ENCODE results near the gene SDC3.
A peak's percentile ranks its signal among the peaks of the same experiment; 100 is the strongest.

SDC3 gene

GRCh38 chr1:30888391-30888790 is 20.2 kb downstream of the SDC3 start:
- no peak for DNase-seq (ENCODE audit: low spot score)

- DNase-seq (ENCODE audit: low spot score) = no peak
Observed at GRCh38 chr1:30887485-30888315, 20.9 kb downstream of the SDC3 start.

GRCh38 chr1:30886710-30887428 is 21.7 kb downstream of the SDC3 start:
- no peak for DNase-seq (ENCODE audit: low spot score)

- DNase-seq (ENCODE audit: low spot score) = no peak
Observed at GRCh38 chr1:30885570-30886522, 22.7 kb downstream of the SDC3 start.

GRCh38 chr1:30884723-30885122 is 23.8 kb downstream of the SDC3 start:
- DNase-seq (ENCODE audit: low spot score) = no peak

GRCh38 chr1:30883389-30884172 is 25.0 kb downstream of the SDC3 start:
- no peak for DNase-seq (ENCODE audit: low spot score)

- DNase-seq (ENCODE audit: low spot score) = no peak
Observed at GRCh38 chr1:30882678-30883388, 25.7 kb downstream of the SDC3 start.

GRCh38 chr1:30881319-30882181 is 27.0 kb downstream of the SDC3 start:
- no peak for DNase-seq (ENCODE audit: low spot score)

GRCh38 chr1:30880678-30881318 is 27.8 kb downstream of the SDC3 start:
- DNase-seq (ENCODE audit: low spot score) = no peak

GRCh38 chr1:30879940-30880677 is 28.4 kb downstream of the SDC3 start:
- peak; percentile 72 for DNase-seq (ENCODE audit: low spot score)

- no peak for DNase-seq (ENCODE audit: low spot score)
Observed at GRCh38 chr1:30879126-30879786, 29.3 kb downstream of the SDC3 start.

GRCh38 chr1:30878559-30878958 is 30.0 kb downstream of the SDC3 start:
- DNase-seq (ENCODE audit: low spot score) = no peak

GRCh38 chr1:30878016-30878415 is 30.5 kb downstream of the SDC3 start:
- DNase-seq (ENCODE audit: low spot score) = no peak

- DNase-seq (ENCODE audit: low spot score) = no peak
Observed at GRCh38 chr1:30877205-30877912, 31.2 kb downstream of the SDC3 start.

- no peak for DNase-seq (ENCODE audit: low spot score)
Observed at GRCh38 chr1:30876451-30877204, 31.9 kb downstream of the SDC3 start.

GRCh38 chr1:30875916-30876315 is 32.6 kb downstream of the SDC3 start:
- no peak for DNase-seq (ENCODE audit: low spot score)

GRCh38 chr1:30875197-30875596 is 33.4 kb downstream of the SDC3 start:
- DNase-seq (ENCODE audit: low spot score) = no peak
